Measurements from ENCODE around the gene TMPRSS7.
"Not testable (repeated sequence)": the region's sequence is repeated elsewhere in the genome, so short reads cannot be mapped to it uniquely, and the experiment has no call there.

The TMPRSS7 gene

DNA sequence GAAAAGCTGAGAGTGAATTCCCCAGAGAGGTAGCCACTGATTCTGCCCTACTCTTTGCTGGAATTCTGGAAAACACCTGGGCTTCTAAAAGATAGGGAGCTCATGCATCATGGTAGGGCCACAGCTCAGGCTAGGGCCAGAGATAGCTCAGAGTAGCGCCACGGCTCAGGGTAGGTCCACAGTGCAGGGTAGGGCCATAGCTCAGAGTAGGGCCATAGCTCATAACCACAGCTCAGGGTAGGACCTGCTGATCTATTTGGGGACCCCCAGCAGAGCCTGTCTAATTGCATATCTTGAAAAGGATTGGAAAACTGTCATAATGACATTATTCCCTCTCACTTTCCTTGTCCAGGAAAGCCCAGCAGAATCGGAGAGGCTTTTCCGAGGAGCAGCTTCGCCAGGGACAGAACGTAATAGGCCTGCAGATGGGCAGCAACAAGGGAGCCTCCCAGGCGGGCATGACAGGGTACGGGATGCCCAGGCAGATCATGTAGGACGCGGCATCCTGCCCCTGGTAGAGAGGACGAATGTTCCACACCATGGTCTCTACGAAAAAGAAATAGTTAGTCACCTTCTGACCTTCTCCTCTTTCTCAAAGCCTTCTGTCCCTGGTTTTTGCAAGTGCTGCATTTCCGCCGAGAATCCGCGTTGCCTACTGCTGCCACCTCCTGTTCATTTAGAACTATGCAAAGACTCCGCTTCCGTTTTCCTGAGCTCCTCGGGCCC, 21.3 kb upstream of the TMPRSS7 start:
- DNase-seq (ENCODE audit: low spot score), result peak; percentile 82

DNA sequence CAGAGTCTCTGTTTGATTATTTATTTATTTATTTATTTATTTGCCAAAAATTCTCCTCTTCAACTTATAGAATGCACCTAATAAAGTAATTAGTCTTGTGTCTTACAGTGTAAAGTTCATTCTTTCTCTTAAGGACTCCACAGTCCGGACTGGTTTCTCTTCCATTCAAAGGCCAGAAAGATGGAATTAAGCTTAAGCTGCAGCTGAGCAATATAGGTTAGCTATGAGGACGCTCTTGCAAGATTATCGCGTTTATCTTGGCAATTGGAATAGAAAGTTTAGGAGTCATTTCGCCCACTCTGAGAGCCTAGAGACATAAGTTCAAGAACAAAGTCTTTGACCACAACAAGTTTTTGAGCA, 20.8 kb upstream of the TMPRSS7 start:
- no peak for DNase-seq (ENCODE audit: low spot score)

DNA sequence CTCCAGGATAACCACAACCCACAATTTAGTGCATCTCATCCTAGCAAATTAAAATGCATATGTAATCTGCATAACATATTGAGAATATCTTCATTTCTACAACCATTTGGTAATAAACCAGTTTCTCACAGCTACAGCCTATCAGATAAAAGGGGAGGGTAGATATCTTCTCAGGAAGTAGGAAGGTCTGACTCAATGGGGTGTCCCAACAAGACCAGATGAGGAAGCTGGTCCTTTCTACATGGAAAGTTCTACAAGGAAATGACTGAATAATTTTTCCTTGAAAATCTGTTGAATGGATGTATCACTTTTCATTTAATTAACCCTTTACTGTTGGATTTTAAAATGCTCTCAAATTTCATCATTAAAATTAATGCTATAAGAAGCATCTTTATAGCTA, 17.4 kb upstream of the TMPRSS7 start:
- peak; percentile 50 for DNase-seq (ENCODE audit: low spot score)

DNA sequence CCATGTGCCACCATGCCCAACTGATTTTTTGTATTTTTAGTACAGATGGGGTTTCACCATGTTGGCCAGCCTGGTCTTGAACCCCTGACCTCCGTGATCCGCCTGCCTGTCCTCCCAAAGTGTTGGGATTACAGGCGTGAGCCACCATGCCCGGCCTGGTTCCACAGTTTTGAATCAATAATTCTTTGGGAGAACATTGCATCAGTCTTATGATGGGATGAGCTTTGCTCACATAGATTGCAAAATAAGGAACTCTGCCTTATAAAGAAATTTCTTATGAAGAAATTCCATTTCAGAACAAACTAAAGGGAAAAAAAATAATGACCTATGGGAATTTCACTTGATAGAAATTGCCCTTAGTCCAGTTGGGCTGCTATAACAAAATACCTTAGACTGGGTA, 15.8 kb upstream of the TMPRSS7 start:
- no peak for DNase-seq (ENCODE audit: low spot score)

DNA sequence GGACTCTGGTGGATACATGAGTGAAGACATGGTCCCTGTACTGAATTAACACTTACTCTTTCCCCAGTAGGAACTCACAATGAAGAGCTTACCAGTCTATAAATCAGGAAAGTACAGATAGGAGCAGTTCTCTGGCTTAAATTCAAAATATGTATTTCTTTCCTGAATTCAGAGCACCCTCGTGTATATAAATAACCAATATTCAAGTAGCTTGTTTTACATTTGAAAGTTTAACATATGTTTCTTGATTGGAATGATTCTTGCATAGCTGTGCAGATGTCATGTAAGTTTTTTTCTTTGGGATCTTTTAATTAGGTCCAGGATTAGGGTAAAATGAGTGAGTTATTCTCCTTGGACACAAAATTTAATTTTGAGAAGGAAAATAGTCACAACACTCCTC, 14.8 kb upstream of the TMPRSS7 start:
- no peak for DNase-seq (ENCODE audit: low spot score)

DNA sequence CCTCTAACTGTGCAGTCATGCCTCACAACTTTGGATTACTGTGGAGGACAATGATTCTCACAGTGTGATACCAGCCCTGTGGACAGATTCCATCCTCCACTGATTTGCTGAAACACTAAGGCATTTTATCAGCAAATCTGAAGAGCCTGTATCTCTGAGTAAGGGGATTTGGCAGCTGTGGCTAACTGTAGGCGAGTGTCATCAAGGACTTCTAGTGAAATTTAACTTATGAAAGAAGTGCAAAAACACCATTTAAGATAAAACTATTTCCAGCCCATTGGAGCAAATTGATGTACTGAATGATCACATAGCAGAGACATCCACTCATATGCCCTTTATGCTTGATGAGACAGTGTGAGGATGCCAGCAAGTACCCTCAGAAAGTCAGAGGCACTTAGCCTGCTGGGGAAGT, 13.9 kb upstream of the TMPRSS7 start:
- peak; percentile 87 for DNase-seq (ENCODE audit: low spot score)

DNA sequence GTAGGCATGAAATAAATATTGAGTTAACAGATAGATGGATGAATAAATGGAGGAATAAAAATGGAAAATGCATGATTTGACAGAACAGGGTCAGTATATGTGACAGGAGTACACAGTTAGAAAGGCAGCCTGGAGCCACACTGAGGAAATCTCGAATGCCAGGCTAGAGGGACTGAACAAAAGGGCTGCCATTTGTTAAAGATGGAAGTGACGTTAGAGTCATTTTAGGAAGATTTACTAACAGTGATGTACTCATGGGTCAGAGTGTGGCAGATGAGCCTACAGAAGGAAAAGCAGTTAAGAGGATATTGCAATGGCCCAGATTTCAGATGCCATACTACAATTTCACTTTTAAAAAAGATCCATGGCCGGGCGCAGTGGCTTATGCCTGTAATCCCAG, 7.4 kb upstream of the TMPRSS7 start:
- no peak for DNase-seq (ENCODE audit: low spot score)

DNA sequence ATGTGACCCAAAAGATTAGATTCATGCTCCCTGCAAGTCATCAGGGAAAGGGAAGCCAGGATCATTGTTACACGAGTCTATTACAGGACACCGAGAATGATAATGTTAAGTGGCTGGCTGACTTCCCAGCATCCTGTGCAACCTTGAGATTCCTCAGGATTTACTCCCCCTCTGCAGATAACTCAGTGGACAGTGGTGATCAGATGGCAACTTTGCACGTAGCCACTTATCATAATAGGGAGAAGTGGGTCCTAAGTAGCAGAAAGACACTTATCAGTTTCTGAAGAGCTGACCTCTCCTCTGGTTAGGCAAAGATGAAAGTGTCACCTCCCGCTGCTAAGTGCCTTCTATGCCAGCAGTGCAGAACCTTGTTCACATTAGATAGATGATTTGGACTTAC, 6.7 kb upstream of the TMPRSS7 start:
- DNase-seq (ENCODE audit: low spot score), result no peak

DNA sequence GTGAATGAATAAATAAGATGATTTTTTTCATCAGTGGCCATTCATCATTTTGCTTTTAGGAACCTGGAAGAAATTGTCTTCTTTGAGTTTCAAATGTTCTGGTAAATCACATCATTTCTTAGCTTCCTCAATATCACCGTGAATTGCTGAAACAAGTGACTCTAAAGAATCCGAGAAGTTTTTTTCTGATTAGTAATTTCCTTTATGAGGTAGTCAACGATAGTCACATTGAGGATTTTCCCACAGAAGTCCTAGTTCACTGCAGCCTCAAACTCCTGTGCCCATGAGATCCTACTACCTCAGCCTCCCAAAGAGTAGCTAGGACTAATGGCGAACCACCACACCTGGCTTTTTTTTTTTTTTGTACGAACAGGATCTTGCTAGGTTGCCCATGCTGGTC, 3.6 kb upstream of the TMPRSS7 start:
- DNase-seq (ENCODE audit: low spot score), result no peak

DNA sequence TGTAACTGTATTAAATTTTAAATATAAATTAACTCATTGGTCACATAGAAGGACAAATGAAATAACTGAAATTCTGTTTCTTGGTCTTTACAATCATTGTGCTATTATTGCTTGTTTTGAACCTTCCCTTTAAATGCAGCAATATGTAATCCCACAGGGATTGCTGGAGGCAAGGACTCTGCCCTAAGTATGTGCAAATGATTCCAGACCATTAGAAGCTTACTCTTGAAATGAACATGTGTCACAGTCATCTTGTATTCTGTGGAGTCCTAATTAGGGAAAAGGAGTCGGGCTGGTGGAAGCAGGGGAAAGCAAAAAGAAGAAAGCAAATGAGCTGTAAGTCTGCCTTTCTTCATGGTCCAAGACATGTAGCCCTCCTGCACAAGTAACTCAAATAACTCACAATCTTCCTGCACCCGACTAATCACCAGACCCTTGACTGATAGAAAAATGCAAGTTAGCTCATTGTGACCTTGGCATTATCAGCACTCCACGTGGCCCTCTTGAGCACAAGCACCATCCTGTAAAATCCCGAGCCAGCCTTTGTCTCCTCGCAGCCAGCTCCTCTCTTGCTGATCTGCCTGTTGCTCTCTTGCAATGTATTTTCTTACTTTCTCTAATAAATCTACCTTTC, 2.3 kb upstream of the TMPRSS7 start:
- no peak for DNase-seq (ENCODE audit: low spot score)

DNA sequence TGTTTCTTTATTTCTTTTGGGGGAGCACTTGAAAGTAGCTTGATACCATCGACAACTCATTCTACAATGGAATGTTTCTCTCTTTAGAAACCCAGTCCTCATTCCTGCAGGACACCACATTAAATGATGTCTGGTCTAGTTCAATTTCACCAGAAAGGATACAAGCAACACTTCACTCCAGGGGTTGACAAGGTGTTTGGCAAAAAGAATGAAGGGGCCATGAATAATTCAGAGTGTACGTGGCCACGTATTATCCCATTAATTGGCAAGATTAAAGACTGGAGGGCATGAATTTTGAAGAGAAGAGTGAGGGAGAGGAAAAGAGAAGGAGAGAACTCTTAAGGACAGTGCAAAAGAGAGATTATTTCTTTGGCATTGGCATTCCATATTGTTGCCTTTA, 705 bp downstream of the TMPRSS7 start:
- DNase-seq (ENCODE audit: low spot score), result no peak

DNA sequence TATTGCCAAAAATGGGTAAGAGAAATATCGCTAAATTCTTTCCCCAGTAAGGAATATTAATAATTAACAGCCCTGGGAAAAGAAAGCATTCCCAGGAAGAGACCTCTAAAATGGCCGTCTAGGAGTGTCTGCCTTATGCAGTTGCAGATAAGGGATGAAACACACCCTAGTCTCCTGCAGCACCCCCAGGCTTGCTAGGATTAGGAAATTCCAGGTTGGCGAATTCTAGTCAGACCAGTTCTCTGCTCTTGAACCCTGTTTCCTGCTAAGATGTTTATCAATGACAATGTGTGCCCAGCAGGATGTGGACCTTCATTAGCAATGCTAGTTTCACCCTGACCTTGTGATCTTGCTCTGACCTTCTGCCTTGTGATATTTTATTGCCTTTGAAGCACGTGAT, 2.7 kb downstream of the TMPRSS7 start:
- not testable (repeated sequence) for DNase-seq (ENCODE audit: low spot score)

DNA sequence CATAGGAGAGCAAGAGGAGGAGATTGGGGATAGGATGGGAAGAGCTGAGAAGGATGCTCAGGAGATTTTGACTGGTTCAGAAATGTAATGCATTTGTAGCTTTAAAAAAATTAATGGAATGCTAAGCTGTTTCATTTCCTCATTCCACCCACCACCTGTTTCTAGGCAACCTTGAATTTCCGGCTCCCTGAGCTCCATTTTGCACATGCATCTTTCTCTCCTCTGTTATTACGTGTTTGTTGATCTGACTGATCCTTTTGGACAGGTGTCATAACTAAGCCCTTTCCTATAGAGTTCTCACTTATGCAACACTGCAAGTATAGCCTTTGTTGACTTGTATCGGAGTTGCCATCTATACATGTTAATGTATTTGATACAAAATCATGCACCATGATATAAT, 4.3 kb downstream of the TMPRSS7 start:
- peak; percentile 81 for DNase-seq (ENCODE audit: low spot score)

DNA sequence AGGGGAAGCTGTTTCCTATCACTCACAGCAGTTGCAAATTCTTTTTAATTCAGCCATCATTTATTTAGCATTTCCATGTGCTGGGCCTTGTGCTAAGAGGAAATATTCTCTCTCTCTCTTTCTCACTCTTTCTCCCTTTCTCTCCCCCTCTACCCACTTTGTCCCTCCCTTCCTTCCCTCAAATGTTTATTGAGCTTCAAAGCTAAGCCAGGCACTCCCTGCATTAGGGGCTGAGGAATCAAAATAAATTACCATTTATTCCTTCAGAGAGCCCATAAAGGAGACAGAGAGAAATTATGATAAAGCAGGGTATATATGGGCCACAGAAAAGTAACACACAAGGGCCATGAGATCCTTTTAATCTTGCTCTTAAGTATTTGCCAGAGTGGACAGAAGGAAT, 6.8 kb downstream of the TMPRSS7 start:
- no peak for DNase-seq (ENCODE audit: low spot score)

DNA sequence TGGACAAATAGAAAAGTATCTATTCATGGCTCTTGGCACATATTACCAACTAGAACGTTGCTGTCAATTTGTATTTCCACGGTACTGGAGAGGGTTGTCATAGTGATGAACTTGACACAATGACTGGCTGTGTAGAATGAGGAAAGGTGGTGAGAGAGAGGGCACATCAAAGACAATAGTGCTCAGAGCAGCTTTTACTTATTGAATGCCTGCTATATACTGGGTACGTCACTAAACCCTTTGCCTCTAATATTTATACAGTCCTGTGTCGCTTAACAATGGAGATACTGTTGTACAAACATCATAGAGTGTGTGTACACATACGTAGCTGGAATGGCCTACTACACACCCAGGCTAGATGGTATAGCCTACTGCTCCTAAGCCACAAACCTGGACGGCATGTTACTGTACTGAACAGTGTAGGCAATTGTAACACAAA, 8.3 kb downstream of the TMPRSS7 start:
- peak; percentile 57 for DNase-seq (ENCODE audit: low spot score)

DNA sequence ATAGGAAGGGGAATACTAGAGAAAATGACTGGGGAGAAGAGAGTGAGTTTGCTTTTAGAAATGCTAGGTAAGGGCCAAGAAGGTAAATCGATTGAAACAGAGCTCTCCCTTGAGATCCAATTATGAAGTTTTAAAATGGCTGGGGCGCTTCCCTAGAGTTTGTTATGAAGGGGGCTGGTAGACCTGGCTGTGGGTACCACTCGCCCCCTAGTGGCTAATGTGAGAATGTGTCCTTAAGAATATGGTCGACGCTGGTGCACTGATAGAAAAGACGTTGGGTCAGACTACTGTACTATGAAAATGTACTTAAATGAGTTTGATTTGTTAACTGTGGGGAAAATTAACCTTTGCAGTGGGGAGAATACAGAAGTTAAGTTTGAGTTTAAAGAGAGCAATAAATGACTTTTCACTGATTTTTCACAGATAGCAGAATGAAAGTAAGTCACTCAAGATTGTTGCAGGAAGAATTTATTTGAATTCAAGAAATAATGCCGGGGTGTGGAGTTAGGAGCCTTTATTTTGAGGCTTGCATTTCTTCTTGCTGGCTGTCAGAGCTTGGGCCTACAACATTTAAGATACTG, 9.2 kb downstream of the TMPRSS7 start:
- peak; percentile 81 for DNase-seq (ENCODE audit: low spot score)

DNA sequence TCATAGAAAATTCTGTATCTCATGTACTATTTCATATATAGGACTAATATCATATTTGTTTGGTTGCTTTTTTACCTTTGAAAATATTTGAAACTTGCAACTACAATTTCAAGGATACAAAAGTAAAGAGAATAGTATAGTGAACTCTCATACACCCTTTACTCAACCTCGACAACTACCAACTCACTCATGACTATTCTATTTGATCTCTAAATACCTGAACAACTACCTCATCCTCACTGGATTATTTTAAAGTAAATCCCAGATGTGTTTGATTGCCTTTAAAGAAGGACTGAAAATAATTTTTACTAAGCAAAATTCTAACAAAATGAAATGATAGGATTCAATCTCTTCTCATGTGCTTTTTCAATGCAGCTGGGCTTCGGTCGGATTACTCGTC, 12.1 kb downstream of the TMPRSS7 start:
- DNase-seq (ENCODE audit: low spot score), result peak; percentile 52

DNA sequence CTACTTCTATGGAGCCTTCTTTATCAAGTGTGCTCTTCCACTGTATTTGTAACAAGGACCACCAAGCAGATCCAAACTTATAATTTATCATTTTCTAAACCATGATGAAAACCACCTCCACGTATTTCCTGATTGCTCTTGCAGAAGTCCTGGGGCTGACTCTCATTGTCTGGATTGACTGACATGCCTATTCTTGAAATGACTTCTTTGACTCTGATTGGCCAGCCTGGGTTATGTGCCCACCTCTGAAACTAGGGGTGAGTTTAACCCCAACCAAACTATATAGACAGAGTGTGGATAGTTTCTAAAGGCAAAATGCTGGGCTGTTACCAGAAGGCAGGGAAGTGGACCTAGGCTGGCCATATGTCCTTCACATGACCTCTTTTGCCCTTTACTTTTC, 12.7 kb downstream of the TMPRSS7 start:
- no peak for DNase-seq (ENCODE audit: low spot score)

DNA sequence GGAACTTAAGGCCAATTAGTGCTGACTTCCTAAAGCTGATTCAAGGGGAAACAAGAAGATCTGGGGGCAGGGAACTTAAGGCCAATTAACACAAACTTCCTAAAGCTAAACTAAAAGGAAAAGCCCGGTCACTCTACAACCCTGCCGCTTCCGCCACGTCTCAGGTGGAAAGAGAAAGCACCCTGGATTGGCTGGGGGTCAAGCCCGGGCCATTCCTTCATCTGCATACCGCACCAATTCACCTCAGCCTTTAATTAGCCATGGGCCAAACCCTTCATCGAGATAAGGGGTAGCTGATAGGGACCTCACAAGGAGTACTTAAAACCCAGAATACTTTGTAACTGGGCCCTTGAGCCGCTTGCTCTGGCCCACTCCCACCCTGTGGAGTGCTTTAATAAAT, 14.4 kb downstream of the TMPRSS7 start:
- no peak for DNase-seq (ENCODE audit: low spot score)

DNA sequence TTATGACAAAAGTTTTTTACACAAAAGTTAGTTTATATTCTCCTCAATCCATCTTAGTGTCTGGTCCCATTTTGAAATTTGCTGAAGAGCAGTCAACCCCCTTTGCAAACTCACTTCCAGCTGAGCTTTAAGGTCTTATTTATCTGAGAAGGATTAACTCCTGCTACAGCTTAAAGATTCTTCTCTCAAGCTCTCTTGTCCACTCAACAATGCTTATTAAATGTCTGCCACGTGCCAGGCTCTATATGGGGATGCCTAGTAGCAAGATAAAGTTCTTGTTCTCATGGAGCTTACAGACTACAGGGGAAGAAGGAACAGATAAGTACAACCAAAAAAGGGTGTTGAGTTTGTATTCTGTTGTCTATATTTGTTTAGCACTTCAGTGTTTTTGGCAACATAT, 18.7 kb downstream of the TMPRSS7 start:
- DNase-seq (ENCODE audit: low spot score), result no peak

DNA sequence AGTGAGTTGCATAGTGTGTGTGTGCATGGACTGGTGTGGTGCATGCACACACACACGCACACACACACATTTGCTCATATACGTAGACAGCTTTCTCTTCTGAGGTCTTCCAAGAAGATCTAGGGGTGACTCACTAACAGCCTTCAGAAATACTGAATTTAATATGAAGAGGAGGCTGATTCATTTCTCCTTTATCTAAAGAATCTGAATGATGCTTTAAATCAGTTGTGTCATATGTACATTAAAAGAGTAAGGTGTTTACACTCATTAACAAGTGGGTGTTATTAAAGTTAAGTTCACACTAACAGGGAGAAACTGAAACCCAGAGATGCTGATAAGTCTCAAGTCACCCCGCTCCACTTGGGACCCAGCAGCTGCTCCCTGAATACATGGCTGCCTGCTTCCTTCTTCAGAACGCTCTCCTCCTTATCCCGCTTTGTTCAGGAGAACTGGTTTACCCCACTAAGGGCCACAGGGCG, 22.0 kb downstream of the TMPRSS7 start:
- DNase-seq (ENCODE audit: low spot score), result peak; percentile 39

DNA sequence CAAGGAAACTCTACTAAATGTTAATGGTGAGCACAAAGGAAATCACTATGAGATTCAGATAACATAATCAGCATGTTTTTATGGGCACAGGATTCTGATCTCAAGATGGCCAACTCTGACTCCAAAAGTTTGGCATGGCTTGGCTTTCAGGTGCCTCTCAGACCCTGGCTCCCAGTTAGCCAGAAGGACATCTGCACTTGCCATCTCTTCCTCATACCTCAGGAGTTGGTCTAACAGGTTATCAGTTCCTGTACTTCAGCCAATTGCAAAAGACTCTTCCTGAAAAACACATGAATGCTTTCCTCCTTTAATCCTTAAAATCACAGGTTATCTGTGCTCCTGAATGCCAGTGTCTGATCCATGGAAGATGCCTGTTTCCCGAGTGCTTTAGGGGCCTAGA, 25.0 kb downstream of the TMPRSS7 start:
- no peak for DNase-seq (ENCODE audit: low spot score)

DNA sequence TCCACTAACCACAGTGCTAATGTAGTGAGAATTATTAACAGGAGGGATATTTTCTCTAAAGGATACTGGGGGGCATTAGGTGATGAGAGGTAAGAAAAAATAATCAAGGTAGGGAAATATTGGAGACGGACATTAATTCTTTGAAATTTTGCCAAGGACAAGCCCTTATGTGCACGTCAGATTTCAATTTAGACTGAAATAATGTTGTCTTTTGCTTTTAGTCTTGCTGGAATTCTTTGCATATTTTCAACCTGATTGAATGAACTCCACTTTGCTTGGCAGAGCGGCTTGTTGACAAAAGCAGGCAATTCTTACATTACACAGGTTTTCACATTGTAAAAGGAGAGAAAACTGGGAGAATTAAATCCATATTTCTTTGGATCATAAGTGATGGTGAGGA, 26.6 kb downstream of the TMPRSS7 start:
- peak; percentile 59 for DNase-seq (ENCODE audit: low spot score)
